ENCODE measurements around the gene IPMK.

The IPMK gene

GRCh38 chr10:58267713-58268453 lies at the start of gene IPMK:
IPMK (minus strand) TSS chr10:58267894; CDS start chr10:58267611, 283 bp downstream.
- Histone ChIP-seq H3K9me3 (ENCODE audit: control insufficient read depth, low read length) (no peaks in the 10 kb centered on the region), H3K9ac (ENCODE audit: low read length) (peak within 1 kb of the TSS; percentile 77), H3K4me3 (ENCODE audit: low read length) (peak within 1 kb of the TSS; percentile 54), H3K36me3 (ENCODE audit: control insufficient read depth, insufficient read depth, low read length) (no peaks in the 10 kb centered on the region), H3K27me3 (ENCODE audit: control insufficient read depth, insufficient read depth, low read length) (no peaks in the 10 kb centered on the region), H3K4me1 (ENCODE audit: control insufficient read depth, insufficient read depth, low read length) (no peaks in the 10 kb centered on the region)

GRCh38 chr10:58316874-58317273 lies 49.2 kb upstream of the IPMK start:
- H3K4me3 ChIP-seq (ENCODE audit: low read length): no peak overlapping the region
- H3K4me1 ChIP-seq (ENCODE audit: control insufficient read depth, insufficient read depth, low read length): no peaks in the 10 kb centered on the region
- H3K9ac ChIP-seq (ENCODE audit: low read length): no peak overlapping the region
- H3K9me3 ChIP-seq (ENCODE audit: control insufficient read depth, low read length): no peaks in the 10 kb centered on the region
- H3K27me3 ChIP-seq (ENCODE audit: control insufficient read depth, insufficient read depth, low read length): no peaks in the 10 kb centered on the region
- H3K36me3 ChIP-seq (ENCODE audit: control insufficient read depth, insufficient read depth, low read length): no peaks in the 10 kb centered on the region

DNA sequence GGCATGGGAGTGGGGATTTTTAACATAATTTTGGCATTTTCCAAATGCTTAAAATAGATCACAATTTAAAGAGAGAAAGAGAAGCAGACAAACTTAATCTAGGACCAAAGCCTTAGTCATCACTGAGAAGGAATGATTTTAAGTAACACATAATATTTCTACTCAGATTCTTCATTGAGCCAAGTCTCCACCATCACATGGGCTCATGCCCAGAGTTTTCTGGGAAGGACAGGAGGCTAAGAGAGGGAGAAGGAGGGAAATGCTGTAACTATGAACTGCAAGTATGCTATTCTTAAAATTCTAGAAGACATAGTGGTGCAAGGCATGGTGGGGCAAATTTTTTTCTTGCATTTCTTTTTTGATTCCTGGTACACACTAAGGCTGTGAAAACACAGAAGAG lies 43.3 kb upstream of the IPMK start:
- no peaks in the 10 kb centered on the region for H3K4me1 ChIP-seq (ENCODE audit: control insufficient read depth, insufficient read depth, low read length)
- H3K27me3 ChIP-seq (ENCODE audit: control insufficient read depth, insufficient read depth, low read length): no peaks in the 10 kb centered on the region
- no peak overlapping the region for H3K4me3 ChIP-seq (ENCODE audit: low read length)
- no peaks in the 10 kb centered on the region for H3K36me3 ChIP-seq (ENCODE audit: control insufficient read depth, insufficient read depth, low read length)
- H3K9ac ChIP-seq (ENCODE audit: low read length): no peak overlapping the region
- no peaks in the 10 kb centered on the region for H3K9me3 ChIP-seq (ENCODE audit: control insufficient read depth, low read length)

- H3K4me1 ChIP-seq (ENCODE audit: control insufficient read depth, insufficient read depth, low read length): no peaks in the 10 kb centered on the region
- H3K36me3 ChIP-seq (ENCODE audit: control insufficient read depth, insufficient read depth, low read length): no peaks in the 10 kb centered on the region
- no peaks in the 10 kb centered on the region for H3K9me3 ChIP-seq (ENCODE audit: control insufficient read depth, low read length)
- H3K4me3 ChIP-seq (ENCODE audit: low read length): no peak overlapping the region
- no peak overlapping the region for H3K9ac ChIP-seq (ENCODE audit: low read length)
- H3K27me3 ChIP-seq (ENCODE audit: control insufficient read depth, insufficient read depth, low read length): no peaks in the 10 kb centered on the region
Observed at GRCh38 chr10:58307676-58308075, 40.0 kb upstream of the IPMK start.

GRCh38 chr10:58305821-58306220 lies 38.1 kb upstream of the IPMK start:
- H3K9me3 ChIP-seq (ENCODE audit: control insufficient read depth, low read length): no peaks in the 10 kb centered on the region
- H3K4me3 ChIP-seq (ENCODE audit: low read length): no peak overlapping the region
- H3K9ac ChIP-seq (ENCODE audit: low read length): no peak overlapping the region
- H3K4me1 ChIP-seq (ENCODE audit: control insufficient read depth, insufficient read depth, low read length): no peaks in the 10 kb centered on the region
- H3K36me3 ChIP-seq (ENCODE audit: control insufficient read depth, insufficient read depth, low read length): no peaks in the 10 kb centered on the region
- H3K27me3 ChIP-seq (ENCODE audit: control insufficient read depth, insufficient read depth, low read length): no peaks in the 10 kb centered on the region

- H3K27me3 ChIP-seq (ENCODE audit: control insufficient read depth, insufficient read depth, low read length): no peaks in the 10 kb centered on the region
- H3K36me3 ChIP-seq (ENCODE audit: control insufficient read depth, insufficient read depth, low read length): no peaks in the 10 kb centered on the region
- no peaks in the 10 kb centered on the region for H3K4me1 ChIP-seq (ENCODE audit: control insufficient read depth, insufficient read depth, low read length)
- no peak overlapping the region for H3K9ac ChIP-seq (ENCODE audit: low read length)
- no peaks in the 10 kb centered on the region for H3K9me3 ChIP-seq (ENCODE audit: control insufficient read depth, low read length)
- no peak overlapping the region for H3K4me3 ChIP-seq (ENCODE audit: low read length)
Observed at GRCh38 chr10:58304099-58304633, 36.5 kb upstream of the IPMK start.

GRCh38 chr10:58302254-58302653 lies 34.6 kb upstream of the IPMK start:
- Histone ChIP-seq H3K4me3 (ENCODE audit: low read length) (no peak overlapping the region), H3K36me3 (ENCODE audit: control insufficient read depth, insufficient read depth, low read length) (no peaks in the 10 kb centered on the region), H3K9me3 (ENCODE audit: control insufficient read depth, low read length) (no peaks in the 10 kb centered on the region), H3K9ac (ENCODE audit: low read length) (no peak overlapping the region), H3K4me1 (ENCODE audit: control insufficient read depth, insufficient read depth, low read length) (no peaks in the 10 kb centered on the region), H3K27me3 (ENCODE audit: control insufficient read depth, insufficient read depth, low read length) (no peaks in the 10 kb centered on the region)

DNA sequence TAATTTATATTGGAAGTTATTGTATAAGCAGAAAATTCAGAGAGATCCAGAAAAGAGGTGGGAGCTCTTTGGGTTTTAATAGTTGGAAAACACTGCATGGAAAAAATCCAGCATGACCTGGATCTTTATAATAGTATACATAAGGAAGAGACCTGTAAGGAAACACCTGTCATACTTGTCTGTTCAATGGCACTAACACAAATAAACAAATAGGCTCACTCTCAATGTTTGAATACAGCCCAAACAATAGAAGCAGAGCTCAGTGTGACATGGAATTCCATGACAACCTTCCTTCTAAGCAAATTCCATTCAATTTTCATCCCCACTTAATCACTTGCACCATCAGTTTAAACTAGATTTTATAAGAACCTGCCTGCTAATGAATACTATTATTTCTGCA lies 33.0 kb upstream of the IPMK start:
- H3K9ac ChIP-seq (ENCODE audit: low read length): no peak overlapping the region
- H3K36me3 ChIP-seq (ENCODE audit: control insufficient read depth, insufficient read depth, low read length): no peaks in the 10 kb centered on the region
- H3K27me3 ChIP-seq (ENCODE audit: control insufficient read depth, insufficient read depth, low read length): no peaks in the 10 kb centered on the region
- H3K4me3 ChIP-seq (ENCODE audit: low read length): no peak overlapping the region
- no peaks in the 10 kb centered on the region for H3K4me1 ChIP-seq (ENCODE audit: control insufficient read depth, insufficient read depth, low read length)
- no peaks in the 10 kb centered on the region for H3K9me3 ChIP-seq (ENCODE audit: control insufficient read depth, low read length)

GRCh38 chr10:58299580-58299979 lies 31.9 kb upstream of the IPMK start:
- H3K9me3 ChIP-seq (ENCODE audit: control insufficient read depth, low read length): no peaks in the 10 kb centered on the region
- no peaks in the 10 kb centered on the region for H3K36me3 ChIP-seq (ENCODE audit: control insufficient read depth, insufficient read depth, low read length)
- no peaks in the 10 kb centered on the region for H3K27me3 ChIP-seq (ENCODE audit: control insufficient read depth, insufficient read depth, low read length)
- no peak overlapping the region for H3K4me3 ChIP-seq (ENCODE audit: low read length)
- H3K9ac ChIP-seq (ENCODE audit: low read length): no peak overlapping the region
- no peaks in the 10 kb centered on the region for H3K4me1 ChIP-seq (ENCODE audit: control insufficient read depth, insufficient read depth, low read length)

GRCh38 chr10:58293989-58294388 lies 26.3 kb upstream of the IPMK start:
- Histone ChIP-seq H3K36me3 (ENCODE audit: control insufficient read depth, insufficient read depth, low read length) (no peaks in the 10 kb centered on the region), H3K4me3 (ENCODE audit: low read length) (no peak overlapping the region), H3K4me1 (ENCODE audit: control insufficient read depth, insufficient read depth, low read length) (no peaks in the 10 kb centered on the region), H3K27me3 (ENCODE audit: control insufficient read depth, insufficient read depth, low read length) (no peaks in the 10 kb centered on the region), H3K9ac (ENCODE audit: low read length) (no peak overlapping the region), H3K9me3 (ENCODE audit: control insufficient read depth, low read length) (no peaks in the 10 kb centered on the region)

- no peaks in the 10 kb centered on the region for H3K36me3 ChIP-seq (ENCODE audit: control insufficient read depth, insufficient read depth, low read length)
- H3K27me3 ChIP-seq (ENCODE audit: control insufficient read depth, insufficient read depth, low read length): no peaks in the 10 kb centered on the region
- H3K4me3 ChIP-seq (ENCODE audit: low read length): no peak overlapping the region
- no peaks in the 10 kb centered on the region for H3K9me3 ChIP-seq (ENCODE audit: control insufficient read depth, low read length)
- H3K4me1 ChIP-seq (ENCODE audit: control insufficient read depth, insufficient read depth, low read length): no peaks in the 10 kb centered on the region
- H3K9ac ChIP-seq (ENCODE audit: low read length): no peak overlapping the region
Observed at GRCh38 chr10:58291538-58292174, 24.0 kb upstream of the IPMK start.

DNA sequence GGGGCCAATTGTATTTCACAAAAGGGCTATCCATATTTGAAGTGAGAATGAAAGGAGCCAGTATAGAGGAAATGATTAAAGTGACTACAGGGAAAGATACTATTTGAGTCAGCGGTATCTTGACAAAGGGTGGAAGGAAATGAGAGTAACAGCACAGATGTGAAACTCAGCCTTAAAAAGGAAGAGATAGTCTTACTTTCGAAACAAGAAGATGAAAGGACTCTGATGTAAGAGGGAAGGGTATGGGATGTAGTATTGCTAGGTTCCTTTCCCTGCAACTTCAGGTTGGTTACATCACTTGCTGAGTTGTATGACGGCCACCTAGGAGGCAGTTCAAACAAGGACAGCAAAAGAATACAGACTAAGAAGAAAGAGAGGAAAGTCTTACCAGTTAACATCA lies 14.9 kb upstream of the IPMK start:
- Histone ChIP-seq H3K9ac (ENCODE audit: low read length) (no peak overlapping the region), H3K9me3 (ENCODE audit: control insufficient read depth, low read length) (no peaks in the 10 kb centered on the region)

More for the DNA sequence above, 14.9 kb upstream of the IPMK start:
- H3K4me1 ChIP-seq (ENCODE audit: control insufficient read depth, insufficient read depth, low read length): no peaks in the 10 kb centered on the region
- no peak overlapping the region for H3K4me3 ChIP-seq (ENCODE audit: low read length)
- no peaks in the 10 kb centered on the region for H3K27me3 ChIP-seq (ENCODE audit: control insufficient read depth, insufficient read depth, low read length)
- no peaks in the 10 kb centered on the region for H3K36me3 ChIP-seq (ENCODE audit: control insufficient read depth, insufficient read depth, low read length)
